ENCODE measurements around the gene ABCC8.

The ABCC8 gene

GRCh38 chr11:17477361-17477760, 716 bp upstream of the ABCC8 start:
- Mint-ChIP-seq H3K36me3 (ENCODE audit: low read depth) (no peaks in the 10 kb centered on the region), H3K4me3 (peak overlapping the region; percentile 42 to 68 (median 56)), H3K27me3 (ENCODE audit: low read depth) (peaks cover 91% of the 10 kb centered on the region), H3K27ac (no peak overlapping the region), H3K9me3 (no peaks in the 10 kb centered on the region), H3K4me1 (no peaks in the 10 kb centered on the region)
- TF ChIP-seq, protein P1, sequence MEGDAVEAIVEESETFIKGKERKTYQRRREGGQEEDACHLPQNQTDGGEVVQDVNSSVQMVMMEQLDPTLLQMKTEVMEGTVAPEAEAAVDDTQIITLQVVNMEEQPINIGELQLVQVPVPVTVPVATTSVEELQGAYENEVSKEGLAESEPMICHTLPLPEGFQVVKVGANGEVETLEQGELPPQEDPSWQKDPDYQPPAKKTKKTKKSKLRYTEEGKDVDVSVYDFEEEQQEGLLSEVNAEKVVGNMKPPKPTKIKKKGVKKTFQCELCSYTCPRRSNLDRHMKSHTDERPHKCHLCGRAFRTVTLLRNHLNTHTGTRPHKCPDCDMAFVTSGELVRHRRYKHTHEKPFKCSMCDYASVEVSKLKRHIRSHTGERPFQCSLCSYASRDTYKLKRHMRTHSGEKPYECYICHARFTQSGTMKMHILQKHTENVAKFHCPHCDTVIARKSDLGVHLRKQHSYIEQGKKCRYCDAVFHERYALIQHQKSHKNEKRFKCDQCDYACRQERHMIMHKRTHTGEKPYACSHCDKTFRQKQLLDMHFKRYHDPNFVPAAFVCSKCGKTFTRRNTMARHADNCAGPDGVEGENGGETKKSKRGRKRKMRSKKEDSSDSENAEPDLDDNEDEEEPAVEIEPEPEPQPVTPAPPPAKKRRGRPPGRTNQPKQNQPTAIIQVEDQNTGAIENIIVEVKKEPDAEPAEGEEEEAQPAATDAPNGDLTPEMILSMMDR (IDR thresholded peaks at IDR 0.05; ENCODE audit: unreplicated experiment in 3 of 3), result no peak

DNA sequence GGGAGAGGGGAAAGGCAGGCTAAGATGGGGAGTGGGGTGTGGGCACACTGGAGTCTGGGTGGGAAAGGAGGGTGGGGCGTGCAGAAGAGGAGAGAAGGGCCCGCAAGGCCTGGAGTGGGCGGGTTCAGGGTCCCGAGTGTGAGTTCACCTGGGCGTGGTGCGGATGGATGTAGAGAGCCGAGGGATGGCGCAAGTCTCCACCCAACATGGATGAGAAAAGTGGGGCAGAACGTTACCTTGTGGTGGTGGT, 364 bp upstream of the ABCC8 start:
- H3K9me3 Mint-ChIP-seq, result no peaks in the 10 kb centered on the region
- peaks cover 95% of the 10 kb centered on the region for H3K27me3 Mint-ChIP-seq (ENCODE audit: low read depth)
- H3K27ac Mint-ChIP-seq, result no peak overlapping the region
- H3K4me1 Mint-ChIP-seq, result no peaks in the 10 kb centered on the region
- peak overlapping the region; percentile 42 to 68 (median 49) for H3K4me3 Mint-ChIP-seq
- no peaks in the 10 kb centered on the region for H3K36me3 Mint-ChIP-seq (ENCODE audit: low read depth)
- TF ChIP-seq, protein P1 (IDR thresholded peaks at IDR 0.05; ENCODE audit: unreplicated experiment in 3 of 3), result no peak

DNA sequence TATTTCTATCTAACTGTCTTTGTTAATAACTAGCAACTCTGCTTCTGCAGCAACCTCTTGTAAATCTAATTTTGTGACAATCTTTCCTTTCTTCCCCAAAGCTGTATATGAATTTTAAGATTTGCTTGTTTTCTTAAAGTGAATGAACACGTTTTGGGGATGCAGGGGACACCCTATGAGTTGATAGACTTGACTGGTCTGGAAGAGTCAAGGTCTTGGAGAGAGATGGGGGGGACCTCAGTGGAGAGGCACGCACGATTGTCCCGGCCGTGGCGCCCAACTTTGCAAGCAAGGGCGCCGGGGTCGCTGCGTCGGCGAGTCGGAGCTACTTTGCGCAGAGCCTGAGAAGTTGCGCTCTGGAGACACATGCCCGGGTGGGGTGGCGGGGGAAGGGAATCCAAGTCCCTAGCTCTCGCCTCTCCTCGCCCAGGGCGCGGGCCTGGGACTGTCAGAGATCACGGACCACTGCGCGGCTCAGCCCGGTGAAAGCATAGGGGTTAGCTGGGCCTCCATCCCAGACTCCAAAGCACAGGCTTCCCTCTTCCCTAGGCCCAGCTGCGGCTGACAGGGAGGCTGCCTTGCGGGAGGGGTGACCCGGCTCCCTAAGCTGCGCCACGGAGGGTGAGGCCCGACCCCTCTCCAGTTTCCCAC, 854 bp downstream of the ABCC8 start:
- Mint-ChIP-seq H3K27me3 (ENCODE audit: low read depth) (peaks cover 93% of the 10 kb centered on the region), H3K4me3 (peak overlapping the region; percentile 79 to 88 (median 83)), H3K36me3 (ENCODE audit: low read depth) (no peaks in the 10 kb centered on the region), H3K9me3 (no peaks in the 10 kb centered on the region), H3K27ac (no peak overlapping the region), H3K4me1 (no peaks in the 10 kb centered on the region)
- TF ChIP-seq, protein P1 (IDR thresholded peaks at IDR 0.05; ENCODE audit: unreplicated experiment in 3 of 3), result no peak

DNA sequence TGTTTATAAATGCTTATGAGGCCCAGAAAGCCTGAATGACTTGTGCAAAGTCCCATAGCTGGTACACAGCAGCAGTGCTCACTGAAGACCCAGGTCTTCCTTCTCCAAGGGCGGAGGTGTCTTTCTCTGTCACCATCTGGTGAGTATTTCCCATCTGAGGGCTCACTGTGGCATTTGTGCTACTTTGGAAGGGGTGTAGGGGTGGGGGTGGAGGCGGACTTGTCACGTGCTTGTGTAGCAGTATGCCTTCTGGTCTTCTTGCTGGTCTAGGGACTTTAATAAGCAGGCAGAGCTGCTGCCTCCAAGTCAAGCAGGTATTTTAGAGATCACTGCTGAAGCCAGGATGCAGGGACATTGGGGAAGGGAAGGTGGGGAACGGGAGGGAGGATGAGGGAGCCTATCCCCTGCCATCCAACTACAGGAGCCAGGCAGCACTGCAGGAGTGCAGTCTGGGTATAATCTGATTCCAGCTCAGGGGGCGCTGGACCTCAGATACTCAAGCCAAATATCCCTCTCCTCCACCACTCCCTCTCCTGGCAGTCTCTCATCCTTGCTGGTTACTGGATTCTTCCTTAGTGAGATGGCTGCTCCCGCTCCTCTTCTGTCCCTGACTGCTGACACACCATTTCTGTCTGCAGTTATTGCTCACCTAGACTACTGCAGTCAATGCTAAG, 3.4 kb downstream of the ABCC8 start:
- Mint-ChIP-seq H3K4me1 (no peaks in the 10 kb centered on the region), H3K4me3 (no peak overlapping the region), H3K36me3 (ENCODE audit: low read depth) (no peaks in the 10 kb centered on the region), H3K27me3 (ENCODE audit: low read depth) (peaks cover 83% of the 10 kb centered on the region), H3K9me3 (no peaks in the 10 kb centered on the region), H3K27ac (no peak overlapping the region)
- TF ChIP-seq, protein P1 (IDR thresholded peaks at IDR 0.05; ENCODE audit: unreplicated experiment in 3 of 3), result peak in 2 of 3 experiments; percentile 13 to 37

GRCh38 chr11:17472467-17472866, 4.2 kb downstream of the ABCC8 start:
- peaks cover 76% of the 10 kb centered on the region for H3K27me3 Mint-ChIP-seq (ENCODE audit: low read depth)
- H3K4me1 Mint-ChIP-seq, result no peaks in the 10 kb centered on the region
- no peak overlapping the region for H3K4me3 Mint-ChIP-seq
- H3K9me3 Mint-ChIP-seq, result no peaks in the 10 kb centered on the region
- TF ChIP-seq, protein P1 (IDR thresholded peaks at IDR 0.05; ENCODE audit: unreplicated experiment in 3 of 3), result no peak
- no peak overlapping the region for H3K27ac Mint-ChIP-seq
- no peaks in the 10 kb centered on the region for H3K36me3 Mint-ChIP-seq (ENCODE audit: low read depth)

GRCh38 chr11:17471501-17471900, 5.1 kb downstream of the ABCC8 start:
- H3K27me3 Mint-ChIP-seq (ENCODE audit: low read depth), result peaks cover 69% of the 10 kb centered on the region
- H3K9me3 Mint-ChIP-seq, result no peaks in the 10 kb centered on the region
- no peaks in the 10 kb centered on the region for H3K36me3 Mint-ChIP-seq (ENCODE audit: low read depth)
- no peaks in the 10 kb centered on the region for H3K4me1 Mint-ChIP-seq
- H3K27ac Mint-ChIP-seq, result no peak overlapping the region
- no peak overlapping the region for H3K4me3 Mint-ChIP-seq
- TF ChIP-seq, protein P1 (IDR thresholded peaks at IDR 0.05; ENCODE audit: unreplicated experiment in 3 of 3), result no peak
